NCI-H2107 (cell line): ENCODE data around the gene TCF12.
"Not testable (repeated sequence)": the region's sequence is repeated elsewhere in the genome, so short reads cannot be mapped to it uniquely, and the experiment has no call there.

Experiments used
- DNase-seq: peaks from one replicate; lab custom pipeline; 2025; lab: John Stamatoyannopoulos, UW

The TCF12 gene

DNA sequence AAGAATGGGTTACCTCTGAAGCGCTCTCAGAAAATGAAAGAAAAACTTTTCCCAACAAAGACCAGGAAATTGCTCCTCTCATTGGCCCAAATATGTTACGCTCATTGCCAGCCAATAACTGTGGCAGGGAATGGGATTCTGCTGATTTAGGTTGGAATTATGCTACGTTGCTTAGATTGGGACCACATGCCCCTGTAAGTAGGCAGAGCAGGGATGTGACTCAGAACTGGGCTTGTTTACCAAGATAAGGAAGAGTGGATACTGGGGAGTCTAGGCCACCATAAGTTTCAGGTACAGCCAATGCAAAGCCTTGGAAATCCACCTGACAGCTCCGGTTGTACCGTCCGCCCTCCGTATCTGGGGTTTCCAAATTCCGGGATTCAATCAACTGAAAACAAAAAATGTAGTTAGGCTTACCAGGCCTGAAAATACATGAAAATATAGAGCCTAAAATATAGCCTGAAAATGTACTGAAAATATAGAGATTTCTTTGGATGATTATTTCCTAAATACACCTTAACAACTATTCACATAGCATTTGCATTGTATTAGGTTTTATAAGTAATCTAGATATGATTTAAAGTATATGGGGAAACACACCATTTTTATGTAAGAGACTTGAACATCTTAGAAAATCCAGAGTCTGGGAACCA, 1.5 kb upstream of the TCF12 start:
- DNase-seq = no peak

DNA sequence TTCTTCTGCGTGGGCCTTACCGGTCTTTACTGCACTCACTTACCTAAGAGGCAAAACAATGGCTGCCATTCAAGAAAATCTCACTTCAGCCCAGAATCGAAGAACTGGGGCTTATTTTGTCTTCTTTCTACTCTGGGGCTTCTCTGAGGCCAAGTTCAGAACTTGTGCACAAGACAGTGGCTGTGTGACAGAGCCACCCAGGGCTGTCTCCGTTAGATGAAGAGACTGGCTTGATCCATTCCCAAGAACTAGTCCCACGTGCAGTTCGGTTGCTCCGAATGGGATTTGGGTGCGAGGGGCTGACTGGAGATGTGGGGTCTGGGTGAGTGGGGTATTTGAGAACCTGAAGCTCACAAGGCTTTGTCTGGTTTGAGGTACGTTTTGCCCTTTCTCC, 795 bp upstream of the TCF12 start:
- DNase-seq = no peak

DNA sequence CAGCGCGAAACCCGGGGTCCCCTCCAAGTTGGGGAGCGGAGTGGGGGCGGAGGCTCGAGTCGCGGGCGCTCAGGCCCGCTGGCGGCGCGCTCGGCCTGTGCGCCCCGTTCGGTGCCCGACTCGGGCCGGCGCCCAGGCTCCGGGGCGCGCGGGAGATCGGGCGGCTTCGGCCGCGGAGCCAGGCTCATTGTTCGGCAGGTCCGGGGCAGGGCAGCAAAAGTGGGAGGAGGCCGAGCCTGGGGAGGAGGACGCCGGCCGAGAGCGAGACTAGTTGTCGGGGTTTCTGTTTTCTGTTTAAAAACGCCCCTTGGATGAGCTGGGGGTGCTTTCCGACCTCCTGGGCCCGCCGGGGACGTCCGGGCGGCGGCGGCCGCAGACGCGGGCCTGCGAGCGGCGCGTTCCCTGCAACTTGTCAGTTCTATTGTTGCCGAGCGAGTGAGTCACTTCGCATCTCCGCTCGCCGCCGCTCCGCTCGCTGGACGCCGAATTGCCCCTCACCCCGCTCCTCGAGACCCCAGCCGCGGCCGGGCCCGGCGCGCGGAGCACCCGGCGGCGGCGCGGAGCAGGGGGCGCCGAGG, 676 bp downstream of the TCF12 start:
- no peak for DNase-seq

DNA sequence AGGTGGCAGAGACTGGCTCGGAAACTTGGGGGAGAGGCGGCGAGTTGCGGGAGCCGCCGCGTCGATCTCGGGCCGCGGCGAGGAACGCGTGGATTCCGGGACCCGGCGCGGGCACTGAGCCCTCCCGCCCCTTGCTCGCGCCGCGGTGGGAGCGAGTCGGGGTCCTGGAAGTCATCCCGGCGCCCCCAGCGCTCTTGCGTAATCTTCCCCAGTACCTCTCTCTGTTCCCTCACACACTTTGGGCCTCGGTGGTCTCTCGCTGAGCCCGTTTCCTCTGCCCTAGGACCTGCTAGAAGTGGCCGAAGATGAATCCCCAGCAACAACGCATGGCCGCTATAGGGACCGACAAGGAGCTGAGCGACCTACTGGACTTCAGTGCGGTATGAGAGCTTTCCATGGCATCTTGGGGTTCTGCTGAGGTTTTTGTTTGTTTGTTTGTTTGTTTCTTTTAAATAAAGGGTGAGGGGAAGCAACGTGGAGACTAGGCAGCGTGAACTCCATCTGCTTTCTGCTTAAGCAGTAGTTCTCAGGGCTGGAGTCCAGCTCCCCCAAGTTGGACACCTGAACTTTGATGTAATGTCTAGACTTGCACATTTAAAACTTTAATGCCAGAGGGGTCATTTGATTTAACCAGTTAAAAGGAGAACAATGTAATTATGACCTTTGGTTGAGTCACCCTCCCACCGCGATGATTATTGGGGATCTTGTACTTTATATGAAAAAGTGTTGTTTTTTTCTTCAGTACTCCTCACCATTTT, 1.3 kb downstream of the TCF12 start:
- no peak for DNase-seq

DNA sequence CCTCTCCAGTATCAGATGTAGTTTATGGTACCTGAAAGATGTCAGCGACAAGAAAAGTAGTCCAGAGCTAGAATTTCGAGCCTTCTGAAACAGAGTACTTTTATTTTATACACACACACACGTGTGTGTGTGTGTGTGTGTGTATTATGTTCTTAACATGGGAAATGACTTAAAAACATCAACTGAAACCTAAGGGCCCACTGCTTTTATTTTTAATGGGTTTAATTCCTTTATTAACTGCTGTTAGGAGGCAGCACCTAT, 1.9 kb downstream of the TCF12 start:
- DNase-seq = no peak

DNA sequence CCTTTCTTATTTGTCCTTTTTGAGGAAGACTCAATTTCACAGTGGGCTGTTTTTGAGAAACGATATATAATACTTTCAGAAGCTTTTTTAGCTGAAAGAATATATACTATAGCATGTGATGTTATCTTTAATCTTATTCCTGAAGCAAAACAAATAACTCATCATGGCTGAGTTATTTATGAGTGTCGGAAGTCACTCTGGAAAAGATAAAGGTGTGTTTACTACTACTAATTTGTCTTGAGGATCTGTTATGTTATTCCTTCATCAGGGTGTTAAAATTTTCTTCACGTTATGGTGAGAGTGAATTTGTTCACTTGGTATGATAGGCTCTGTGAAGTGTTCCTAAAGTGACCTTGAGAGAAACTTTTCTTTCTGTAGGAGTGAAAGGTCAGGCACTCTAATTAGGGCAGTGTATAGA, 4.7 kb downstream of the TCF12 start:
- no peak for DNase-seq

DNA sequence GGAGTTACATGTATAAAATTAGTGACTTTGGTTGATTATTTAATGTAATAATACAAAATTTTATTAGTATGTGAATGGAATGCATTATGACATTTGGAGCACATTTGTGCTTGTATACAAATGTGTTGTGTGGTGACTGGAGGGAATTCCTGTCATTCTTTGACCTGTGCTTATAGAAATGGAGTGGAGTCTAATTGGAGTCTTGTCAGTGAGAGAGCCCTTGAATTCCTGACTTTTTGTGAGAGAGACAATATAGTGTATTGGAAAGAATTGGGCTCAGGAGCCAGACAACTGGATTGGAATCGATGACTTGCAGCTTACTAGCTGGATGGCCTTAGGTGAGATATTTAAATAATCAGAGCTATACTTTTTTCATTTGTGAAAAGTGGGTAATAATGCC, 9.4 kb downstream of the TCF12 start:
- DNase-seq = no peak

DNA sequence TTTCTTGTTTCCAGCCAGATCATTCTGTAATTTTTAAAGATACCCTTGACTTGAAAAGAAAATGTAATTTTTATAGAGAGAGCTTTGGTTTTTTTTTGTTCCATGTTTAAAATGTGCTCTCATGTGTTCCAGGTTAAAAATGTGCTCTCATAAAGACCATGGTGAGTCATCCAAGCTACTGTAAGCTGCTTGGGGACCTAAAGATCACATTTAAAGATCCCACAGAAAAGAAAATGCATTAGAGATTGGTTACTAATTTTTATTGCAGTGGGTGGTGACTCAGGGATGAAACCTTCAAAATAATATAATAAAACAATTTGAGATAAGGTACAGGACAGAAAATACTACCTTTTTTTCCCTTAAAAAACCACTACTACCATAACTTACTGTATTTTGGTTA, 11.0 kb downstream of the TCF12 start:
- no peak for DNase-seq

DNA sequence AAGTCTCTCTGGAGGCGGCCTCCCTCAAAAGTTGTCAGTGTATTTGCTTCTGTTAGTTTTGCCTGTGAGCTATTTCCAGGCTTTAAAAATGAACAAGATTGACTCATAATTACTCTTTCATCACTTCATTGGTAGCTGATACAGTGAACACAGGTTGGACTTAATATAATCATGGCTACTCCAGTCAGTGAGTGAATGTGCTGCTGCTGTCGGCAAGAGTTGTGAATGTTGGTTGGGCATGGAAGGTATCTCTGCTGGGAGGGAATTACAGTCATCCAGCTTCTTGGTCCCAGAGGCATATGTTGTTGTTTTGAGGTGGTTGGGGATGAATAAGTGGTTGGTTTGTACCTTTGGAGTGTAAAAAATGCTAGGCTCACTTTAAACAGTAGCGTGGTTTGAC, 11.5 kb downstream of the TCF12 start:
- DNase-seq = no peak

DNA sequence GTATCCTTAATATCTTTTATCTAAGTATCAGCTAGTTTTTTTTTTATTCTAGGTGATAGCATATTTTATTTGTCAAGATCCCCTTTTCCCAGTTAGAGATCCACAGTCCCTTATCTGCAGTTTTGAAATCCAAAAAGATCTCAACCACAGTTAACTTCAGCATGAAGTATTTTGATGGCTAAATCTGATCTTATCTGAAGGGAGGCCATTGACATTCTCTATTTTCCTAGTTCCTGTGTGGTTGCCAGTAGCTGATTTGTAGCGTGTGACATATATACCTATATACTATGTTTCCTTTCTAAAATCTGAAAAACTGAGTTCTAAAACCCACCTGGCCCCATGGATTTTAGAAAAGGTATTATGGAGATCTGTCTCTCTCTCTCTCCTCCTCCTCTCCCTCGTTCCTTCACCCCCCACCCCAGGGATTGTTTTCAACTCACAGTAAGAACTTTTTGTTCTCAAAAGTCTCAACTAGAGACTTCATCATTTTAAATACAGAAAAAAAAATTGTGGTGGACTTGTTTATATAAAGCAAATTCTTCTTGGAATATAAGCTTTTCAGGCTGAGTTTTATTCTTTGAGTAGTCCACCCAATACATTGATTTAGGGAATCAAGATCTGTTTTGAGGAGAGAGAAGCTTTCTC, 12.3 kb downstream of the TCF12 start:
- DNase-seq = no peak

DNA sequence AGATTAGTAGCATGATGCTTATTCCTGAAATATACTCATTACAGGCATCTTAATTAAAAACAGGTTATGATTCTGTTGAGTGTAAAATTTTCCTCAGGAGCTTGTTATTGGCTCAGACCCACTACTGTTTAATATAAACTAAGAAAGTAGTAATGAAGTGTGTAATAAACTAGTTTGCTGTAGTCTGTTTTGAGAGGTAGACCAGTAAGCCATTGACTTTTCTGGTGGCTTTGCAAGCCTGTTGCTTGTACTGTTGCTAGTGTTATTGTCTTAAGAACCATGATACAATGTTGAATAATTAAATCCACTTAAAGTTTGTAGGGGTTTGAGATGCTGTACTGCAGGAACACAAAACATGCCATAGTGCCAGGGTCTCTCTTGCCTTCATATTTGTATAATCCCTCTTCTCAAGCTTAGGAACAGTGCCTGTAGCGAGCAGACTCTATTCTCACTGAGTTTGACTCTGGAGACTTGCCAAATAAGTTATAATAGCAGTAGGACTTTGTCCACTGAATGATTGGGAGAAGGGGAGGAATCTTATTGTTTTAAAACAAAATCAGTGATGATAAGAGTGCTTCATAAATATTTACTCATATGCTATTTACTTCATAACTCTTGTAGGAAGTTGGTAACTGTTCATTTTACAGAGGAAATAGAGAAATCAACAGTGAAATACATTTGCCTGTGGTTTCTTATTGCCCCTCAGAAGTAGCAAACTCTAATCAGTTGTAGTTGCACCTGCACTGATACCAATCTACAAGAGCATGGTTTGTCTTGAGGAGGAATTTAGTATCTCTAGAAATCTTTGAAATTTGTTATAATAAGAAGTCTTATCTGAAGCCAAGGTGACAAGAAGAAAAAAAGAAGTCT, 13.4 kb downstream of the TCF12 start:
- no peak for DNase-seq

DNA sequence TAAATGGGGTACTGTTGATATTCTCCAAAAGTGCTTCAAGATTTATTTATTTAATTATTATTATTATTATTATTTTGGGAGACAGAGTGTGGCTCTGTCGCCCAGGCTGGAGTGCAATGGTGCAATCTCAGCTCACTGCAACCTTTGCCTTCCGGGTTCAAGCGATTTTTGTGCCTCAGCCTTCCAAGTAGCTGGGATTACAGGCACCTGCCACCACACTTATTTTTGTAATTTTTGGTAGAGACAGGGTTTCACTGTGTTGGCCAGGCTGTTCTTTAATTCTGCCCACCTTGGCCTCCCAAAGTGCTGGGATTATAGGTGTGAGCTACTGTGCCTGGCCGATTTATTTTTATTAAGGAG, 14.0 kb downstream of the TCF12 start:
- DNase-seq = not testable (repeated sequence)

DNA sequence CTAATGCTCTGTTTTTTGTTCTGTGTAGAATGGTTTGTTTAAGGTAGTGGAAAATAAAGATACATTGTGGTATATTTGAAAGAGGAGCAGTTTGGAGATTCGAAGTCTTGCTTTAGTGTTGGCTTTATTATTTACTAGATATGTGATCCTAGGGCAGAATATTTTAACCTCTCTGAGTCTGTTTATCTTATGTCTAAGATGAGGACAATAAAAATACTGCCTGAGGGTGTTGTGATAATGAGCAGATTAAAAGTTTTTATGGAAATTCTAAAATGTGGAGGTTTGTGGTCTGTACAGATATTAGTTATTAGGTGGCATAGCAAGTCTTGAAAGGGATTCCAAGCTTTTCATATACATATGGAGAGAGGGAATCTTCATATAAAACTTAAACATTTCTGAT, 15.0 kb downstream of the TCF12 start:
- DNase-seq = no peak

DNA sequence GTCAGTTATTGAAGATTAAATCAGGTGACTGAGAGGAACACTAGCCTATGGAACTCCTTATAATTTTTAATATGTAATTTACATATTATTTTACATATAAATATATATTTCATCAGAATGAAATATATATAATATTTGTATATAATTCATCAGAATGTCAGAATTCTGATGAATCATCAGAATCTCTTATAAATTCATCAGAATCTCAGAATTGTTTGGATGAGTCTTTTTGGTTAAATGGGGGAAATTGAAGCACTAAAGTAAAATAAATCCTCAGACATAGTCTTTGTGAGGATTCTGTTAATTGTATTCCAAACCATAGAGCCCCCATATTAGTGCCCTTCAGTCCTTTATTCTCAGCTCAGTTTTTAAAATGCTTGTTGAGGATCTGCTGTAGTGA, 15.4 kb downstream of the TCF12 start:
- DNase-seq = no peak

DNA sequence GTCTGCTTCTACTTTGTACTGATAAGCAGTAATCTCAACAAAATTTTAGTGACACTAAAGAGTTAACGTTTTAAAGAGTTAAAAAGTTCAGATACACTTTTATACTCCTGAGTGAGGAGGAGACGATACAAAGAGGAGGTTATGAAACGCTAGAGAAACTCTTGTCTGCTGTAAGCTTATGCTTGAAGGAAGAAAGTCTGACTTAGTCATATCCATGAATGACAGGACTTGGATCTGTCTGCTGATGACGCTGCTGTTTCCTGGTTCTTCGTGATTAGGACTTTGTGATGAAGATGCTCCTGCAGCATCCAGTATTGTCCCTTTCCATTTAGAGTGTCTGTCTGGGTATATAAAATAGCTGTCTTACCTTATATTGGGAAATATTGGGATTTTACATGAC, 15.8 kb downstream of the TCF12 start:
- no peak for DNase-seq

DNA sequence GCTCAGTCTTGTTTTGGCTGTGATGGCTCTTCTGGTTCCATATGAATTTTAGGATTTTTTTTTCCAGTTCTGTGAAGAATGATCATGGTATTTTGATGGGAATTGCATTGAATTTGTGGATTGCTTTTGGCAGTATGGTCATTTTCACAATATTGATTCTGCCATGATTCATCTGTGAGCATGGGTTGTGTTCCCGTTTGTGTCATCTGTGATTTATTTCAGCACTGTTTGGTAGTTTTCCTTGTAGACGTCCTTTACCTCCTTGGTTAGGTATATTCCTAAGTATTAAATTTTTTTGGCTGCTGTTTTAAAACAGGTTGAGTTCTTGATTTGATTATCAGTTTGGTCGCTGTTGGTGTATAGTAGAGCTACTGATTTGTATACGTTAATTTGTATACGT, 18.5 kb downstream of the TCF12 start:
- DNase-seq = no peak

DNA sequence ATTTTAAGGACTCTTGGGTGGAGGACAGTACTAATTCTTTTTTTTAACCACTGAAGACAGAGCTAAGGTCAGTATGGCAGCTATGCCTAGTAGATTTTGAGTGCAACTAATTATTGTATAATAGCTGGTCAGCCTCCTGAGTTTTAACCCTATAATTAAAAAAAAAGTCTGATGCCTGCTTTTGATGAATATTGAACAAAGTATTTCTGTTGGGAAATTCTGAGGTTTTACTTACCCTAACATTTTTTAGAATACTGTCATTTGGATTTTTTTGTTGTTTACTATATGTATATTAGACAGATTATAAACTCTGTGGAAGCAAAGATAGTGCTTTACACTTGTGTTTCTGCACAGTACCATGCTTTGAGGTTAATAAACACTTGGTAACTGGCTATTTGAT, 20.8 kb downstream of the TCF12 start:
- no peak for DNase-seq

DNA sequence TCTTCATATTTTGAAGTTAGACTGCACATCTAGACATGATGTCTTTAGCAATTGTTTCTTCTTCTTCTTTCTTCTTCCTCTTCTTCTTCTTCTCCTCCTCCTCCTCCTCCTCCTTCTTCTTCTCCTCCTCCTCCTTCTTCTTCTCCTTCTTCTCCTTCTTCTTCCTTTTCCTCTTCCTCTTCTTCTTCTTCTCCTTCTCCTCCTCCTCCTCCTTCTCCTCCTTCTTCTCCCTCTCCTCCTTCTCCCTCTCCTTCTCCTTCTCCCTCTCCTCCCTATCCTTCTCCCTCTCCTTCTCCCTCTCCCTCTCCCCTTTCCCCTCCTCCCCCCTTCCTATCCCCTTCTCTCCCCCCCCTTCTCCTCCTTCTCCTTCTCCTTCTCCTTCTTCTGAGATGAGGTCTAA, 21.9 kb downstream of the TCF12 start:
- DNase-seq = no peak

DNA sequence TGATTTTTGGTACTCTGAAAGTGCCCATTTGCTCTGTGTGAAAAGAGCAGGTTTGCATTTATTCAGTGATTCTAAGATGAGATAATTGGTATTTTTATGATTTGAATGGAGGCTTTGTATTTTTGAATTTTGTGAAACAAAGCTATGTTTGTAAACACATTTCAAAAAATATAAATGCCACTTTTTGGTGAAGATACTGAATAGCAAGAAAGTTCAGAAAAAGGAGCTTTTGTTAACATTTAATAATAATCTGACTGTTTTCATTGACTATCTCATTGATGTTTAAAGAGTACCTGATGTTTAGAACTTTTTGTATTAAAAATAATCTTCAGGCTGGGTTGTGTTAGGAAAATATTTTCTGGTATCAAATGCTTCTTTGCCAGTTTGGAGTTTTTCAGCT, 23.7 kb downstream of the TCF12 start:
- DNase-seq = no peak

DNA sequence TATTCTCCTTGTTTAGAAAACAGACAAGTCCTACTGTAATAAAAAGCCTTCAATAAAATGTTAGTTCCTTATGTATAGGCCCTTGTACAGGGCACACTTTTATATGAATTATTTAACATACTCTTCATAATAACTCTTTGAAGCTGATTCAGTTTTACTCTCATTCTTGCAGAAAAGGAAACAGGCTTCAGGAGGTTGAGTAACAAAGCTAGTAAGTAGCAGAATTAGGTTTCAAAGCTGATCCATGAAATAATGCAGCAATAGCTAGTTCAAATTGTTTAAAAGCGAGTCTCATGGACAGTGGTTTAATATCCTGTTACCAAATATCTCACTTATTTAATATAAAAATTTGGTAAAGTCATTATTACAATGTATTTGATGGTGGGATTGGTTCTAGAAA, 25.0 kb downstream of the TCF12 start:
- no peak for DNase-seq

DNA sequence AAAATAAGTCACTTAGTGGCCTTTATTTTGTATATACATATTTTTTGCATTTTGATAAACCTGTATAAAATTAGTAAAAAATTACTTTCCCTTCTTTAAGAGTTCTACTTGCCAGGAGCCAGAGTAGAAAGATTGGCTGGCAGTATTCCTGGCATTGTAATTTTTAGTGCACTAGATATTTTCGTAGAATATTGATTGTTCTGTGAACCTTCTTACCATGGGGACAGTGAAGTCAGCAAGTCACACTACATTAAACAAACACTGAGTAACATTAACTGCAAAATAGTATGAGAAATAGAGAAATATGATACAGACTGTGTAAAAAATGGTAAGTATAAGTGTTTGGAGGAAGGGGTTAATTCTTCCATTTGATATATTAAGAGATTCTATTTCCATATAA, 26.0 kb downstream of the TCF12 start:
- no peak for DNase-seq

DNA sequence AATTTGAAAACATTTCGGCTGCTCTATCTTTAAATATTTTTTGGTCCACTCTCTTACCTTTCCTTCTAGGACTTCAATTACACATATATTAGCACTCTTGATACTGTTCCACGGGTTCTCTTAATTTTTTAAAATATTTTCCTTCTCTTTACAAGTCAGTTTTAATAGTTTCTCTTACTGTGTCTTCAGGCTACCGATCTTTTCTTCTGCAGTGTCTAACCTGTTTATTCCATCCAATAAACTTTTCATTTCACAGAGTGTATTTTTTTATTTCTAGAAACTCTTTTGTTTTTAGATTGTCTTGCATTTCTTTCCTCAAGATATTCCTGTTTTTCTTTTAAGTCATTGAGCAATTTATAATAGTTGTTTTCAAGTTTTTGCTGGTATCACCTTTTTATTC, 27.7 kb downstream of the TCF12 start:
- no peak for DNase-seq
